ENCODE results near the gene MAPT. TPM values are rescaled to one million over a fixed set of nuclear protein-coding genes. Genes with fewer than 3 reads are reported as not detected.

MAPT gene
- polyA plus RNA-seq, 1 experiment: 0.16 TPM

GRCh38 chr17:45851873-45852272 lies 42.5 kb upstream of the MAPT start:
- DNase-seq (ENCODE audit: low read depth): no peak
- no peak for TF ChIP-seq CTCF (IDR thresholded peaks at IDR 0.05; ENCODE audit: insufficient read depth, low read depth, low read length)
- Histone ChIP-seq H3K4me3 (ENCODE audit: low read depth, low read length) (no peak overlapping the region), H3K36me3 (ENCODE audit: control insufficient read depth, insufficient read depth, low read length) (no peaks in the 10 kb centered on the region), H3K27me3 (ENCODE audit: control insufficient read depth, insufficient read depth, low read length) (peaks cover 7% of the 10 kb centered on the region)
- POLR2A ChIA-PET: no interaction called here
- CTCF ChIA-PET: interaction anchor here (0.7 to 3.1 kb wide), 20 partner anchors 9 to 632 kb away, joined by 3 to 28 read pairs (median 4); no protein-coding TSS in a partner anchor

GRCh38 chr17:45852535-45853297 lies 41.6 kb upstream of the MAPT start:
- no peak overlapping the region for H3K4me3 ChIP-seq (ENCODE audit: low read depth, low read length)
- no peak for DNase-seq (ENCODE audit: low read depth)
- no peaks in the 10 kb centered on the region for H3K36me3 ChIP-seq (ENCODE audit: control insufficient read depth, insufficient read depth, low read length)
- ChIA-PET POLR2A (no interaction called here), CTCF (interaction anchor here (0.7 to 3.1 kb wide), 18 partner anchors 8 to 633 kb away, joined by 3 to 28 read pairs (median 4); no protein-coding TSS in a partner anchor)
- peak; percentile 89 for TF ChIP-seq CTCF (IDR thresholded peaks at IDR 0.05; ENCODE audit: insufficient read depth, low read depth, low read length)
- peaks cover 6% of the 10 kb centered on the region for H3K27me3 ChIP-seq (ENCODE audit: control insufficient read depth, insufficient read depth, low read length)

GRCh38 chr17:45854209-45854608 lies 40.1 kb upstream of the MAPT start:
- DNase-seq (ENCODE audit: low read depth): no peak
- CTCF ChIA-PET: interaction anchor here (0.6 to 1.4 kb wide), 2 partner anchors 95 to 214 kb away, joined by 3 to 6 read pairs; no protein-coding TSS in a partner anchor
- no peak for TF ChIP-seq CTCF (IDR thresholded peaks at IDR 0.05; ENCODE audit: insufficient read depth, low read depth, low read length)
- no peak overlapping the region for H3K4me3 ChIP-seq (ENCODE audit: low read depth, low read length)
- no peaks in the 10 kb centered on the region for H3K36me3 ChIP-seq (ENCODE audit: control insufficient read depth, insufficient read depth, low read length)
- POLR2A ChIA-PET: no interaction called here
- peaks cover 6% of the 10 kb centered on the region for H3K27me3 ChIP-seq (ENCODE audit: control insufficient read depth, insufficient read depth, low read length)

GRCh38 chr17:45855691-45856336 lies 38.5 kb upstream of the MAPT start:
- peaks cover 6% of the 10 kb centered on the region for H3K27me3 ChIP-seq (ENCODE audit: control insufficient read depth, insufficient read depth, low read length)
- DNase-seq (ENCODE audit: low read depth): no peak
- ChIA-PET POLR2A (no interaction called here), CTCF (no interaction called here)
- TF ChIP-seq CTCF (IDR thresholded peaks at IDR 0.05; ENCODE audit: insufficient read depth, low read depth, low read length): no peak
- no peaks in the 10 kb centered on the region for H3K36me3 ChIP-seq (ENCODE audit: control insufficient read depth, insufficient read depth, low read length)
- no peak overlapping the region for H3K4me3 ChIP-seq (ENCODE audit: low read depth, low read length)

GRCh38 chr17:45857977-45858708 lies 36.2 kb upstream of the MAPT start:
- Histone ChIP-seq H3K4me3 (ENCODE audit: low read depth, low read length) (no peak overlapping the region), H3K27me3 (ENCODE audit: control insufficient read depth, insufficient read depth, low read length) (no peaks in the 10 kb centered on the region; the same call in 1 of the 2 replicates), H3K36me3 (ENCODE audit: control insufficient read depth, insufficient read depth, low read length) (no peaks in the 10 kb centered on the region)
- POLR2A ChIA-PET: no interaction called here
- TF ChIP-seq CTCF (IDR thresholded peaks at IDR 0.05; ENCODE audit: insufficient read depth, low read depth, low read length): no peak
- CTCF ChIA-PET: interaction anchor here (0.9 kb wide), 1 partner anchor 218 kb away, joined by 4 read pairs; no protein-coding TSS in a partner anchor
- DNase-seq (ENCODE audit: low read depth): no peak
